Measurements from ENCODE around the gene STRADA. TPM values are rescaled to one million over a fixed set of nuclear protein-coding genes. Genes with fewer than 3 reads are reported as not detected.

The STRADA gene
- 47.0 and 49.6 TPM in 2 replicates for total RNA-seq
- 53.6 and 55.1 TPM in 2 replicates for polyA plus RNA-seq
- polyA plus RNA-seq (2011; cell fraction: cytosol; rRNA removed), result 29.3 and 30.7 TPM in 2 replicates
- 103 and 107 TPM in 2 replicates for polyA plus RNA-seq (2011; cell fraction: nucleus; rRNA removed)
- polyA plus RNA-seq (2012), result 37.1 and 46.6 TPM in 2 replicates
- polyA minus RNA-seq, result 39.6 and 51.0 TPM in 2 replicates
- polyA minus RNA-seq (2011; cell fraction: cytosol; rRNA and poly(A)+ RNA removed), result 6.7 TPM
- polyA minus RNA-seq (2011; cell fraction: nucleus; rRNA and poly(A)+ RNA removed), result 37.4 and 55.2 TPM in 2 replicates
- Bru-seq, nascent RNA, result percentile 55 among the genes with signal in this experiment
- BruChase-seq, experiment 1, labeled RNA remaining after a 6-hour chase, result percentile 72 among the genes with signal in this experiment
- BruChase-seq, experiment 2, labeled RNA remaining after a 2-hour chase, result percentile 68 among the genes with signal in this experiment
- long read RNA-seq, transcript STRADA-203 (12 exons, 2,209 nt), result minor isoform, 11 of 108 reads
- long read RNA-seq, transcript STRADA-222 (1 exons, 3,685 nt), result minor isoform, 5 of 108 reads
- long read RNA-seq, transcript STRADA-231 (11 exons, 2,153 nt), result major isoform, 14 of 108 reads
- long read RNA-seq, transcript STRADA-241 (11 exons, 2,130 nt), result minor isoform, 7 of 108 reads
- long read RNA-seq, partial matches to known transcripts, result 6 of 108 reads
- long read RNA-seq, other reads (novel, unspliced or antisense), result 62 of 108 reads

GRCh38 chr17:63741408-63742173, at the start of gene STRADA:
Gene STRADA, minus strand, starts transcription at chr17:63741799. Its CDS starts 13,430 bp downstream, at chr17:63728369.
- H3K4me3 ChIP-seq (replicated peaks in 1 of 3; ENCODE audit: insufficient read depth in 1 of 3, low read depth in 1 of 3, low read length in 3 of 3), result peak within 1 kb of the TSS; percentile 72 to 98 (median 93)
- no peak for TF ChIP-seq GATA2 (IDR thresholded peaks at IDR 0.05; ENCODE audit: insufficient read depth, insufficient read length, low read depth, low read length)
- TF ChIP-seq CTCF (IDR thresholded peaks at IDR 0.05; ENCODE audit: extremely low read depth in 1 of 2, insufficient read depth in 1 of 2, low read depth in 1 of 2, low read length in 2 of 2), result no peak
- TF ChIP-seq POLR2A (IDR thresholded peaks at IDR 0.05; ENCODE audit: low read depth, low read length), result peak; percentile 88
- no peak for TF ChIP-seq JUN (IDR thresholded peaks at IDR 0.05; ENCODE audit: borderline replicate concordance, insufficient read depth, insufficient read length, low read depth)
- peak; percentile 95 for TF ChIP-seq POLR2AphosphoS5 (IDR thresholded peaks at IDR 0.05; ENCODE audit: insufficient read depth, low read depth, low read length)
- peak; percentile 24 for TF ChIP-seq MAX (IDR thresholded peaks at IDR 0.05; ENCODE audit: insufficient read depth, insufficient read length)
- FAIRE-seq (peak; percentile 97), DNase-seq (ENCODE audit: low read depth, low spot score) (peak; percentile 99)
- H4K20me1 ChIP-seq (replicated peaks; ENCODE audit: control insufficient read depth, extremely low read depth, insufficient read depth, low read length), result no peaks in the 10 kb centered on the region
- CTCF ChIA-PET, result interaction anchor here (0.8 to 1.3 kb wide), 6 partner anchors 10 to 316 kb away, joined by 3 to 4 read pairs (median 3); no protein-coding TSS in a partner anchor
- H3K9ac ChIP-seq (replicated peaks; ENCODE audit: extremely low read depth, insufficient read depth, low read length), result peak within 1 kb of the TSS; percentile 95
- H3K9me3 ChIP-seq (replicated peaks; ENCODE audit: control insufficient read depth, insufficient read depth, low read length), result no peaks in the 10 kb centered on the region
- H3K27me3 ChIP-seq (ENCODE audit: control insufficient read depth in 2 of 2, insufficient read depth in 2 of 2, low read length in 2 of 2), result no peaks in the 10 kb centered on the region
- dilution Hi-C loops (cut with MboI; ENCODE audit: extremely low pct_ligation_motif_present, low sequenced_read_pairs), result no loop called here
- H3K4me1 ChIP-seq (ENCODE audit: control insufficient read depth, extremely low read depth, insufficient read depth, low read length), result peaks cover 12% of the 10 kb centered on the region
- H3K27ac ChIP-seq (ENCODE audit: insufficient read depth, low read depth, low read length), result peak within 1 kb of the TSS; percentile 80
- intact Hi-C loops (cut with micrococcal nuclease), result loop anchor here (1.0 to 5.0 kb wide), 3 partner anchors 32 to 119 kb away; partner anchors contain the start of genes CCDC47, LIMD2 and MAP3K3
- peaks cover 19% of the 10 kb centered on the region for H3K79me2 ChIP-seq (ENCODE audit: control insufficient read depth, insufficient read depth, low read length)
- H3K9me1 ChIP-seq (replicated peaks; ENCODE audit: control insufficient read depth, extremely low read depth, insufficient read depth, low read length), result no peaks in the 10 kb centered on the region
- H3K36me3 ChIP-seq (ENCODE audit: control insufficient read depth in 2 of 2, extremely low read depth in 1 of 2, insufficient read depth in 2 of 2, low read length in 2 of 2), result peaks cover 3 to 10% of the 10 kb centered on the region in 2 experiments
- peak within 1 kb of the TSS; percentile 99 for H3K4me2 ChIP-seq (ENCODE audit: insufficient read depth, low read length)
- peak within 1 kb of the TSS; percentile 90 for H2AFZ ChIP-seq (ENCODE audit: low read depth, low read length)
- BruUV-seq (replicated peaks), result no TSS peak
- POLR2A ChIA-PET, result no interaction called here

All from endothelial cell of umbilical vein (primary cell).